K562 (cell line): Measurements from ENCODE around the gene NAT9. TPM values are rescaled to one million over a fixed set of nuclear protein-coding genes. Genes with fewer than 3 reads are reported as not detected.

Experiments used
- ATAC-seq: fragments of 200-7000 bp; cut with Tn5 transposase; 3 replicates; pipeline ENCODE4 v1.9.1; 2020; ENCODE audit warnings: moderate library complexity
- BruUV-seq: library from RNA; stranded (reverse); fragments of 400-500 nt; replicated peaks from 2 replicates; lab custom pipeline; 2021; lab: Mats Ljungman, UMichigan
- CTCF ChIA-PET: fragments of 300-600 bp; formaldehyde crosslinking; extraction: SDS; loops from one replicate; lab custom pipeline; 2021; ENCODE audit warnings: low intra/inter-chr PET ratio; lab: Yijun Ruan, JAX
- POLR2A ChIA-PET: fragments of 300-600, 350-650 bp; sonication (Branson Sonifier 250); formaldehyde crosslinking; extraction: SDS; loops from one replicate; lab custom pipeline; 2021; ENCODE audit warnings: antibody characterized with exemption, inconsistent platforms; lab: Yijun Ruan, JAX
- DNase-seq, 4 experiments: peaks; one replicate each; pipeline versions ENCODE4 v3.0.0 to v3.0.0-alpha.2; 2011 to 2018; ENCODE audit warnings: low spot score in 3 of 4, mixed read lengths in 3 of 4; ENCODE audit errors: extremely low read depth in 1 of 4
- FAIRE-seq: peaks from 2 replicates; lab custom pipeline; 2011; peaks lifted over from hg19 to GRCh38; lab: Jason Lieb, UNC
- H2AFZ ChIP-seq: 2 replicates; pipeline ENCODE4 v1.6.0; 2011; ENCODE audit warnings: low read depth, low read length, control low read depth, inconsistent platforms
- H3K27ac ChIP-seq: fragments of 200-600 bp; 3 replicates; pipeline ENCODE4 v1.8.0; 2011; ENCODE audit warnings: low read depth, mild to moderate bottlenecking, control low read depth, inconsistent platforms, low read length, moderate library complexity, mixed read lengths; ENCODE audit errors: extremely low read depth
- H3K27me3 ChIP-seq, 2 experiments: fragments of 300-600 bp in 1 of 2; 2 replicates in 1 of 2; 3 replicates in 1 of 2; pipeline versions ENCODE4 v1.6.0 to v1.8.0; 2011; ENCODE audit warnings: inconsistent platforms in 2 of 2, low read length in 2 of 2, mild to moderate bottlenecking in 1 of 2, mixed read lengths in 1 of 2, moderate library complexity in 1 of 2; ENCODE audit not compliant: control insufficient read depth in 2 of 2, insufficient read depth in 2 of 2
- H3K36me3 ChIP-seq: fragments of 300-600 bp; 3 replicates; pipeline ENCODE4 v1.8.0; 2011; ENCODE audit warnings: mild to moderate bottlenecking, low read length, inconsistent platforms; ENCODE audit not compliant: control insufficient read depth, insufficient read depth
- H3K4me1 ChIP-seq, 2 experiments: fragments of 200-600 bp in 1 of 2; replicated peaks in 1 of 2; 2 replicates in 1 of 2; 3 replicates in 1 of 2; pipeline versions ENCODE4 v1.5.1 to v1.8.0; 2011; ENCODE audit warnings: inconsistent platforms in 2 of 2, low read length in 2 of 2, mild to moderate bottlenecking in 1 of 2, mixed read lengths in 1 of 2, moderate library complexity in 1 of 2; ENCODE audit not compliant: control insufficient read depth in 2 of 2, insufficient read depth in 2 of 2
- H3K4me2 ChIP-seq: 2 replicates; pipeline ENCODE4 v1.6.1; 2011; ENCODE audit warnings: low read length, control low read depth, inconsistent platforms, mixed read lengths; ENCODE audit not compliant: insufficient read depth
- H3K4me3 ChIP-seq: fragments of 200-600 bp; sonication (generic), shearing (Covaris generic); 2 replicates; pipeline ENCODE4 v1.5.1; 2016; ENCODE audit warnings: control low read depth, inconsistent platforms
- H3K79me2 ChIP-seq: fragments of 200-600 bp; 3 replicates; pipeline ENCODE4 v1.8.0; 2011; ENCODE audit warnings: low read length, inconsistent platforms; ENCODE audit not compliant: control insufficient read depth, insufficient read depth
- H3K9ac ChIP-seq, 2 experiments: 2 replicates each; pipeline versions ENCODE4 v1.6.0 to v1.6.1; 2011; ENCODE audit warnings: low read depth in 2 of 2, low read length in 2 of 2, control low read depth in 1 of 2, inconsistent platforms in 1 of 2, mild to moderate bottlenecking in 1 of 2, mixed read lengths in 1 of 2; ENCODE audit not compliant: insufficient read depth in 1 of 2
- H3K9me1 ChIP-seq: one replicate; pipeline ENCODE4 v1.6.0; 2011; ENCODE audit warnings: inconsistent platforms, mild to moderate bottlenecking, low read length, moderate library complexity; ENCODE audit not compliant: control insufficient read depth, insufficient read depth
- H3K9me3 ChIP-seq: replicated peaks from 2 replicates; pipeline ENCODE4 v1.5.1; 2011; ENCODE audit warnings: low read depth, low read length, inconsistent platforms; ENCODE audit not compliant: control insufficient read depth, insufficient read depth
- H4K20me1 ChIP-seq: replicated peaks from 2 replicates; pipeline ENCODE4 v1.6.1; 2011; ENCODE audit warnings: low read length, inconsistent platforms, mixed read lengths; ENCODE audit not compliant: control insufficient read depth, insufficient read depth
- BRD4 ChIP-seq: fragments of 200-600 bp; sonication (generic); IDR thresholded peaks from 2 replicates; pipeline ENCODE4 v1.6.1; 2017; ENCODE audit warnings: inconsistent platforms
- CXXC5 ChIP-seq: fragments of 250-450 bp; sonication (Bioruptor Pico); IDR thresholded peaks from 2 replicates; pipeline ENCODE4 v1.8.0; 2022; ENCODE audit warnings: inconsistent platforms, mild to moderate bottlenecking, moderate library complexity
- ETV5 ChIP-seq: sonication (generic); formaldehyde crosslinking; IDR thresholded peaks from 2 replicates; pipeline ENCODE4 v1.4.0; 2020; ENCODE audit warnings: low read depth, mild to moderate bottlenecking, missing genetic modification reagents
- KLF13 ChIP-seq: fragments of 450-650 bp; IDR thresholded peaks from 2 replicates; pipeline ENCODE4 v1.6.1; 2016; ENCODE audit warnings: missing genetic modification characterization, low read depth, mild to moderate bottlenecking, missing compliant biosample characterization, moderate library complexity, borderline replicate concordance
- KLF16 ChIP-seq: IDR thresholded peaks from 2 replicates; pipeline ENCODE4 v1.6.1; 2016; ENCODE audit warnings: antibody characterized with exemption
- MGA ChIP-seq: fragments of 450-650 bp; IDR thresholded peaks from 2 replicates; pipeline ENCODE4 v1.6.1; 2016; ENCODE audit warnings: mild to moderate bottlenecking, moderate library complexity
- POLR2AphosphoS2 ChIP-seq: IDR thresholded peaks from 2 replicates; pipeline ENCODE4 v1.6.1; 2012; ENCODE audit warnings: low read length, improper control_type of control experiment
- PREB ChIP-seq: sonication (generic); formaldehyde crosslinking; IDR thresholded peaks from 2 replicates; pipeline ENCODE4 v1.8.1; 2023; ENCODE audit warnings: mild to moderate bottlenecking, missing genetic modification reagents
- SAFB2 ChIP-seq: fragments of 200-400 bp; formaldehyde crosslinking; IDR thresholded peaks from 2 replicates; pipeline ENCODE4 v1.6.1; 2018; ENCODE audit warnings: borderline replicate concordance, low read length, low read depth, moderate library complexity; ENCODE audit not compliant: severe bottlenecking
- SUPT5H ChIP-seq: fragments of 450-650 bp; IDR thresholded peaks from 2 replicates; pipeline ENCODE4 v1.6.1; 2016
- XRCC4 ChIP-seq: IDR thresholded peaks from one replicate; pipeline ENCODE4 v1.6.1; 2011; ENCODE audit not compliant: insufficient read depth, insufficient read length; ENCODE audit errors: extremely low read depth
- WGBS: fragments of 100-300 bp; shearing (Covaris generic); methylation state at CpG from one replicate; pipeline ENCODE4 v1.1.6; 2016; ENCODE audit warnings: low coverage, mixed read lengths; ENCODE audit not compliant: insufficient coverage; ENCODE audit errors: missing lambda C conversion rate; 5-methylcytosine and 5-hydroxymethylcytosine counted together
- in situ Hi-C: fragments of 300-500 bp; cut with MboI; formaldehyde crosslinking; loops from 4 replicates; pipeline ENCODE4 v1.15.0; 2018; ENCODE audit warnings: inconsistent platforms, mixed read lengths
- intact Hi-C: fragments of 100-400 bp; cut with micrococcal nuclease; formaldehyde crosslinking; loops from 2 replicates; pipeline ENCODE4 v1.14.2; 2022
- polyA plus RNA-seq, 8 experiments: library from polyadenylated mRNA; depleted of rRNA in 4 of 8; stranded (reverse) in 5 of 8; unstranded in 3 of 8; fragments of >200 nt; fragmentation: Nextera tagmentation in 2 of 8; fragmentation: Illumina TruSeq in 1 of 8; extraction: Ambion mirVana in 2 of 8; extraction: Trizol in 1 of 8; gene quantifications; 2 replicates each; pipeline versions ENCODE4 v1.2.1 to v1.2.3, GENCODE V29; 2011 to 2014; ENCODE audit warnings: inconsistent platforms in 1 of 8, missing spikeins in 1 of 8
- total RNA-seq, 7 experiments: library from RNA; depleted of rRNA in 6 of 7; stranded (reverse); fragments of >200 nt in 6 of 7; fragmentation: Illumina TruSeq in 2 of 7; extraction: Trizol in 2 of 7; gene quantifications; 2 replicates each; pipeline versions ENCODE4 v1.2.1 to v1.2.3, GENCODE V29; 2011 to 2021; ENCODE audit warnings: low replicate concordance in 1 of 7

NAT9 gene
- total and polyA plus RNA-seq, 9 of the 15 experiments (the other 6 are each of a cell fraction or from before 2014, with no cell fraction given): 4.2 to 63.6 (median 40.8) TPM

GRCh38 chr17:74773414-74773813 lies 2.7 kb downstream of the NAT9 start:
- Histone ChIP-seq H2AFZ (no peak overlapping the region), H3K9ac (no peak overlapping the region), H3K4me1 (peaks cover 12% of the 10 kb centered on the region in 2 experiments; a peak in 4 of 5 replicates), H3K27ac (no peak overlapping the region), H3K36me3 (peaks cover 67% of the 10 kb centered on the region), H4K20me1 (peaks cover 17% of the 10 kb centered on the region), H3K27me3 (no peaks in the 10 kb centered on the region), H3K4me2 (no peak overlapping the region), H3K9me1 (no peaks in the 10 kb centered on the region), H3K9me3 (no peaks in the 10 kb centered on the region), H3K79me2 (peaks cover 31% of the 10 kb centered on the region), H3K4me3 (no peak overlapping the region)
- intact Hi-C loops (no loop called here), in situ Hi-C loops (no loop called here)
- ATAC-seq (no peak), DNase-seq (no peak), FAIRE-seq (no peak)
- BruUV-seq: no TSS peak
- ChIA-PET CTCF (interaction anchor here (0.7 kb wide), 1 partner anchor 293 kb away, joined by 3 read pairs; no protein-coding TSS in a partner anchor), POLR2A (interaction anchor here (0.8 to 1.4 kb wide), 2 partner anchors 13 to 24 kb away, joined by 3 to 4 read pairs; no protein-coding TSS in a partner anchor)
- 96% methylated on average over 4 of the region's 6 CpGs for whole genome bisulfite sequencing
- TF ChIP-seq CXXC5 (CRISPR knock-in tag): no peak
- no peak for TF ChIP-seq SUPT5H
- no peak for TF ChIP-seq POLR2AphosphoS2
- TF ChIP-seq ETV5 (CRISPR knock-in tag): no peak
- TF ChIP-seq PREB (CRISPR knock-in tag): no peak
- TF ChIP-seq BRD4: no peak
- TF ChIP-seq KLF13: no peak
- no peak for TF ChIP-seq SAFB2
- TF ChIP-seq KLF16: no peak
- no peak for TF ChIP-seq XRCC4
- TF ChIP-seq MGA: no peak
